DND-41 (cell line): ENCODE results near the gene ARHGAP45.
A peak's percentile ranks its signal among the peaks of the same experiment; 100 is the strongest.

Experiments
- ATAC-seq: fragments of 200-7000 bp; cut with Tn5 transposase; 3 replicates; pipeline ENCODE4 v1.9.1; 2021; ENCODE audit warnings: low read depth; ENCODE audit not compliant: insufficient read depth
- DNase-seq: peaks from one replicate; pipeline ENCODE4 v3.0.0-alpha.2; 2020
- H2AFZ ChIP-seq: 2 replicates; pipeline ENCODE4 v1.6.0; 2012; ENCODE audit warnings: low read depth, low read length
- H3K27ac ChIP-seq: 2 replicates; pipeline ENCODE4 v1.5.1; 2012; ENCODE audit warnings: low read length, inconsistent platforms
- H3K27me3 ChIP-seq: fragments of 200-600 bp; sonication (generic); 2 replicates; pipeline ENCODE4 v1.6.0; 2012; ENCODE audit warnings: low read length, mild to moderate bottlenecking, inconsistent platforms; ENCODE audit not compliant: insufficient read depth, poor library complexity
- H3K36me3 ChIP-seq: 2 replicates; pipeline ENCODE4 v1.5.1; 2012; ENCODE audit warnings: low read length, inconsistent platforms; ENCODE audit not compliant: insufficient read depth
- H3K4me1 ChIP-seq: 2 replicates; pipeline ENCODE4 v1.5.1; 2012; ENCODE audit warnings: mild to moderate bottlenecking, low read length; ENCODE audit not compliant: insufficient read depth
- H3K4me2 ChIP-seq: 2 replicates; pipeline ENCODE4 v1.6.0; 2012; ENCODE audit warnings: mild to moderate bottlenecking, moderate library complexity, low read length, inconsistent platforms; ENCODE audit not compliant: insufficient read depth
- H3K4me3 ChIP-seq, 2 experiments: fragments of 200-600 bp in 1 of 2; shearing (Covaris generic) in 1 of 2; 2 replicates each; pipeline ENCODE4 v1.5.1; 2012 to 2016; ENCODE audit warnings: inconsistent platforms in 2 of 2, low read length in 2 of 2, mild to moderate bottlenecking in 2 of 2, low read depth in 1 of 2, moderate library complexity in 1 of 2
- H3K79me2 ChIP-seq: 2 replicates; pipeline ENCODE4 v1.6.0; 2012; ENCODE audit warnings: low read length, inconsistent platforms; ENCODE audit not compliant: insufficient read depth
- H3K9ac ChIP-seq: 2 replicates; pipeline ENCODE4 v1.6.0; 2012; ENCODE audit warnings: low read depth, mild to moderate bottlenecking, inconsistent platforms, low read length, moderate library complexity
- H3K9me3 ChIP-seq: 2 replicates; pipeline ENCODE4 v1.5.1; 2012; ENCODE audit warnings: low read length, moderate library complexity, mild to moderate bottlenecking, inconsistent platforms; ENCODE audit not compliant: insufficient read depth, severe bottlenecking
- H4K20me1 ChIP-seq: 2 replicates; pipeline ENCODE4 v1.6.0; 2012; ENCODE audit warnings: low read length; ENCODE audit not compliant: insufficient read depth
- CTCF ChIP-seq: IDR thresholded peaks from 2 replicates; pipeline ENCODE4 v1.5.1; 2012; ENCODE audit warnings: borderline replicate concordance, low read length, moderate library complexity, mild to moderate bottlenecking; ENCODE audit not compliant: poor library complexity, severe bottlenecking; ENCODE audit errors: extremely low read depth
- EZH2 ChIP-seq: IDR thresholded peaks from 3 replicates; pipeline ENCODE4 v1.6.1; 2012; ENCODE audit warnings: borderline replicate concordance, low read depth, mild to moderate bottlenecking, moderate library complexity, low read length, inconsistent platforms; ENCODE audit not compliant: severe bottlenecking

Gene ARHGAP45

DNA sequence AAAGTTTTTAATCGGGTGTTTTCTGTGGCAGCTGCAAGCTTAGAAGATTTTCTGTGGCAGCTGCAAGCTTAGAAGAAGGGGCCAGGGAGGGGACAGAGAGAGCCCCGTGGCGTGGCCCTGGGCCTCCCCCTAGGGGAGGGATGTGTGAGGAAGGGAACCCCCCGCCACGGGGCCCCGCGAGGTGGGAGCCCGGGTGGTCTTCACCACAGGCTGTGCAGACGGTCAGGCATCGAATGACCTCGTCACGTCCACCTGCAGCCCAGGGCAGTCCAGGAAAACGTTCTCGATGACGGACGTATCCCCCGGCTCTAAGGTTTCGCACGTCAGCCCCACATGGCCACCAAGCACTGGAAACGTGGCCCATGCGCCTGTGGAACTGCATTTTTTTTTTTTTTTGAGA lies 19.6 kb downstream of the ARHGAP45 start:
- Histone ChIP-seq H3K36me3 (peaks cover 91% of the 10 kb centered on the region), H3K9me3 (no peaks in the 10 kb centered on the region), H3K4me3 (no peak overlapping the region), H3K9ac (no peak overlapping the region), H3K79me2 (0 out of 2 replicates have a peak, but pooled peaks cover 2% of the 10 kb centered on the region), H4K20me1 (peaks cover 44% of the 10 kb centered on the region), H3K27ac (no peak overlapping the region), H3K27me3 (no peaks in the 10 kb centered on the region), H2AFZ (no peak overlapping the region), H3K4me1 (no peaks in the 10 kb centered on the region), H3K4me2 (no peak overlapping the region)
- TF ChIP-seq CTCF, result no peak
- no peak for TF ChIP-seq EZH2
- no peak for DNase-seq
- no peak for ATAC-seq

DNA sequence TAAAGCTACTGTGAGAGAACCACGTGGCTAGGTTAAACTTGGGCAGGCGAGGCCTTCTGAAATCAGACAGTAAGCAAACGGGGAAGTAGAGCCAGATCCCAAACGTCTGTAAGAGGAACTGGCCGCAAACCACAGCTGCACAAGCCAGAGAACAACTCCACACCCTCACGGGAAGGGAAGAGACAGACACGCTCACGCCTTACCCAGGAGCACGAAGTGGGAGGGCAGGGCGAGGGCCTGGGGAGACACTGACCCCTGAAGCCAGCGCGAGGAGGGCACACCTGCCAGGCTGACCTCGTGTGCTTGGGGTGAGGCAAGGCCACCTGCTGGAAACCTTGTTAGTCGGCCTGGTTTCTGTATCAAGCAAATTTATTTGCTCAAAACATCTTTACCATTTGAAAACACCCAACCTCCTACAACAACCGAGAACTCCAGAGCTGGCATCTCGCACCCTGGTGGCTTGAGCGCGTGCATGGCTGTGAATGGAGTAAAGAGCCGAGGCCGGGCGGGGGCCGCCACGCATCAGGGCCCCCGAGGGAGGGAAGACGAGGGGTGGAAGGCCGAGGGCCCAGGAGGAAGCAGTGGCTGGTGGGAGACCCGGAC lies 20.9 kb downstream of the ARHGAP45 start:
- no peaks in the 10 kb centered on the region for H3K27me3 ChIP-seq
- no peak overlapping the region for H3K4me3 ChIP-seq
- no peak for TF ChIP-seq CTCF
- TF ChIP-seq EZH2, result no peak
- H3K4me1 ChIP-seq, result 0 out of 2 replicates have a peak, but pooled peaks cover under 1% of the 10 kb centered on the region
- no peak overlapping the region for H3K4me2 ChIP-seq
- peaks cover 90% of the 10 kb centered on the region for H3K36me3 ChIP-seq
- no peak for DNase-seq
- H3K9ac ChIP-seq, result no peak overlapping the region
- H4K20me1 ChIP-seq, result peaks cover 43% of the 10 kb centered on the region
- H2AFZ ChIP-seq, result no peak overlapping the region
- peak; percentile 10; the same call in 1 of the 3 replicates for ATAC-seq
- no peak overlapping the region for H3K27ac ChIP-seq
- no peaks in the 10 kb centered on the region for H3K9me3 ChIP-seq
- H3K79me2 ChIP-seq, result peaks cover 13% of the 10 kb centered on the region

DNA sequence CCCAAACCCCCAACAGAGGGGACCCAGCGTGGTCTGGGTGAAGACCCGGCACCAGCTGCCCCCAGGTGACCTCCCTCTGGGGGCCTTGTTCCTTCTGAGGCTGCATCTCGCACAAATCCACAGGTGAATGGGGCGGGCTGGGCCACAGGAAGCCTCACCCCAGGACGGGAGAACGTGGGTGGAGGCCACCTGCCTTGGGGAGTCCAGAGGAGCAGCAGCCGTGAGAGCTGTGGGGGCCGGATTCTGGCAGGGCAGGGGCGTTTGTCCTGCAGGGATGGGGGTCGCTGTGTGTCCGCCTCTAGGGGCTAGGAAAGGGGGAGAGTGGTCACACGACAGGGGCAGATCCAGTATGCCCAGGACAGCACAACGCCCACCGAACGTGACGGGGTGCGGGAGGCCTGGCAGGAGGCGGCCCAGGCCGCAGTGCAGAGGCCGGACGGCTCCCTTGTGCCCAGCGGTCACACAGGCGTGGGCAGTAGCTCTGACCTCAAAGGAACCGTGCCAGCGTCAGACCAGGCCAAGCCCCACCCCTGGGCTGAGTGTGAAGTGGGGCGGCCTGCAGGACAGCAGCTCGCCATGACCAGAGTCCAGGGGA lies 21.5 kb downstream of the ARHGAP45 start:
- Histone ChIP-seq H3K4me2 (no peak overlapping the region), H3K9ac (no peak overlapping the region), H3K9me3 (no peaks in the 10 kb centered on the region), H3K27me3 (no peaks in the 10 kb centered on the region), H3K4me1 (peaks cover 7% of the 10 kb centered on the region), H3K79me2 (peaks cover 19% of the 10 kb centered on the region), H3K36me3 (peaks cover 90% of the 10 kb centered on the region), H3K4me3 (no peak overlapping the region), H3K27ac (no peak overlapping the region), H4K20me1 (peaks cover 47% of the 10 kb centered on the region), H2AFZ (no peak overlapping the region)
- DNase-seq (no peak), ATAC-seq (peak; percentile 5; the same call in 1 of the 3 replicates)
- TF ChIP-seq CTCF, result no peak
- no peak for TF ChIP-seq EZH2
